ENCODE measurements around the gene SNX20.

GRCh38 chr16:50717091-50717490 is 36.0 kb upstream of the SNX20 start:
- TF ChIP-seq, protein P1, sequence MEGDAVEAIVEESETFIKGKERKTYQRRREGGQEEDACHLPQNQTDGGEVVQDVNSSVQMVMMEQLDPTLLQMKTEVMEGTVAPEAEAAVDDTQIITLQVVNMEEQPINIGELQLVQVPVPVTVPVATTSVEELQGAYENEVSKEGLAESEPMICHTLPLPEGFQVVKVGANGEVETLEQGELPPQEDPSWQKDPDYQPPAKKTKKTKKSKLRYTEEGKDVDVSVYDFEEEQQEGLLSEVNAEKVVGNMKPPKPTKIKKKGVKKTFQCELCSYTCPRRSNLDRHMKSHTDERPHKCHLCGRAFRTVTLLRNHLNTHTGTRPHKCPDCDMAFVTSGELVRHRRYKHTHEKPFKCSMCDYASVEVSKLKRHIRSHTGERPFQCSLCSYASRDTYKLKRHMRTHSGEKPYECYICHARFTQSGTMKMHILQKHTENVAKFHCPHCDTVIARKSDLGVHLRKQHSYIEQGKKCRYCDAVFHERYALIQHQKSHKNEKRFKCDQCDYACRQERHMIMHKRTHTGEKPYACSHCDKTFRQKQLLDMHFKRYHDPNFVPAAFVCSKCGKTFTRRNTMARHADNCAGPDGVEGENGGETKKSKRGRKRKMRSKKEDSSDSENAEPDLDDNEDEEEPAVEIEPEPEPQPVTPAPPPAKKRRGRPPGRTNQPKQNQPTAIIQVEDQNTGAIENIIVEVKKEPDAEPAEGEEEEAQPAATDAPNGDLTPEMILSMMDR (IDR thresholded peaks at IDR 0.05), result no peak
- TF ChIP-seq EP300 (IDR thresholded peaks at IDR 0.05; ENCODE audit: low read depth) (no peak), POLR2A (IDR thresholded peaks at IDR 0.05) (no peak)

All from transverse colon (tissue), 3 donors.